GM10847 (cell line): ENCODE measurements around the gene CEBPB.

ENCODE experiments used
- POLR2A ChIP-seq: IDR thresholded peaks from 2 replicates; pipeline ENCODE4 v1.6.1; 2011; ENCODE audit not compliant: insufficient read length; ENCODE audit errors: extremely low read depth

CEBPB gene

DNA sequence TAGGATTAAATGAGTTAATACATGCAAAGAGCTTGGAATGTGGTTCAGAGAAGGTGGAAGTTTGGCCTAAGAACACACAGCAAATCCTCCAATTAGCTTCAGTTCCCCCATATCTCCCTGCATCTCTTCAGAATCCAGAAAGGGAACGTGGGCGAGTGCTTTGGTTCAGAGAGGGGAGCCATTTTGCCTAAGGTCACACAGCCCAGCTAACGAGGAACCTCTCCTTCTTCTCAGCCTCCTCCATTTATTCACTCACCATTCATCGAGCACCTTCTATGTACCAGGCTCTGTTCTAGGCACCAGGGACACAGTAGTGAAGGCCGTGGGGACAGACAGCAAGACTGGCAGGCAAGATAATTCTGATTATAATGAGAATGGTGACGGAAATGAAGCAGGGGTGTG lies 2.3 kb upstream of the CEBPB start:
- no peak for TF ChIP-seq POLR2A

DNA sequence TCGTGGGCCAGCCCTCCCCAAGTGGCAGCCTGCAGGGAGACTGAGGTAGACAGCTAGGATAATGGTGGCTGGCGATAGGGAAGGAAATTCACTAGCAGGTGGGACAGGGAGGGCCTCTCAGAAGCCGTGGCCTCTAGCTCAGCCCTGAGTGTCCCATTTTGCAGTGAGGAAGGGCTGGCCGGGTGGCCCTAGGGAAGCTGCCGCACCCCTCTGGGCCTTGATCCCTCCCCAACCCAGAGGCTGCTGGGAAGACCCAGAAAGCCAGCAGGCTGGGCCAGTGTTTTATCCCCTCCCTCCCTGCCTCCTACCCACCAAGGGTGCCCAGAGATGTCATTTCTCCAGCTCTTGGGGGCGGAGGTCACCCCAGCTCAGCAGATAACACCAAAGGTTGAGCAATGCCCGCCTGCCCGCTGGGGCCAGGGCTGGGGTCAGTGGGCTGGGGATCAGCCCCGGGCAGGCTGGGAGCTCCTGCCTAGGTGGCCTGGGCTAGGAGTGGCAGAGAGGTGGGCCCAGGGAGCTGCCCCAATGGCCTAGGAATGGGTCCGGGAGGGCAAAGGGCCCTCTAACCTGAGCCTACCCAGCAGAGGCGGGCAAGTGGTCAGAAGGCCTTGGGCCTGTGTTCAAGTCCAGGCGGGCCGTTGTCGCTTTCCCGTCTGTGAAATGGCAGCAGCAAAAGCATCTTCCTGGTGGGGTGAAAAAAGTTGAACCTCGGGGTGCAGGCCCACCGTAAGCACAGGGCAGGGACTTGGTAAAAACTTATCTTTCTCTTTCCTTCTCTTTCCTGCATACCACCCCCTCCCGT lies 1.6 kb upstream of the CEBPB start:
- no peak for TF ChIP-seq POLR2A

DNA sequence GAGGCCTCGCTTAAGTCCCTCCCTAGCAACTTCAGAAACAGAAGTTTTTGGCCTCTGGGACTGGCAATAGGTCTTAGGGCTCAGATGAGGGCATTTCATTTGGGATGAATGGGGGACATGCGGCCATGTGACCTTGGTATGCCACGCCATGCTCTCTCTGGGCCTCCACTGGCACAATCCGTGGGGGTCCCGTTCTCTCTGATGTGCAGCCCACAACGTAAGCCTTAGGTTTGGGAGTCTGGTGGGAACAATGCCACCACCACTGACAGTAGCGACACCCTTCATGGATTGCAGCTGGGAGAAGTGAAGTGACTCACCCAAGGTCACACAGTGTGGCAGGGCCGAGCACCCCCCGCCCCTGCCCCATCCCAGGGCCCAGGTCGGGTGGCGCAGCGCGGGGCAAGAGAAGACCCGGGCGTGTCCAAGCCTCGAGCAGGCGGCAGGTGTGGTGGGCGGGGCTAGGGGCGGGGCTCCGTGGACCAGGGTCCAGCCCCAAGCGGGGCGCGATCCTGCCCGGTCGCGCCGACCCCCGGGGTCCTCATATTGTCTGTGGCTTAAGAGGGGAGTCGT lies 864 bp upstream of the CEBPB start:
- TF ChIP-seq POLR2A = no peak

DNA sequence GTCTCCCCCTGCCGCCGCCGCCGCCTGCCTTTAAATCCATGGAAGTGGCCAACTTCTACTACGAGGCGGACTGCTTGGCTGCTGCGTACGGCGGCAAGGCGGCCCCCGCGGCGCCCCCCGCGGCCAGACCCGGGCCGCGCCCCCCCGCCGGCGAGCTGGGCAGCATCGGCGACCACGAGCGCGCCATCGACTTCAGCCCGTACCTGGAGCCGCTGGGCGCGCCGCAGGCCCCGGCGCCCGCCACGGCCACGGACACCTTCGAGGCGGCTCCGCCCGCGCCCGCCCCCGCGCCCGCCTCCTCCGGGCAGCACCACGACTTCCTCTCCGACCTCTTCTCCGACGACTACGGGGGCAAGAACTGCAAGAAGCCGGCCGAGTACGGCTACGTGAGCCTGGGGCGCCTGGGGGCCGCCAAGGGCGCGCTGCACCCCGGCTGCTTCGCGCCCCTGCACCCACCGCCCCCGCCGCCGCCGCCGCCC lies 474 bp downstream of the CEBPB start:
- no peak for TF ChIP-seq POLR2A

DNA sequence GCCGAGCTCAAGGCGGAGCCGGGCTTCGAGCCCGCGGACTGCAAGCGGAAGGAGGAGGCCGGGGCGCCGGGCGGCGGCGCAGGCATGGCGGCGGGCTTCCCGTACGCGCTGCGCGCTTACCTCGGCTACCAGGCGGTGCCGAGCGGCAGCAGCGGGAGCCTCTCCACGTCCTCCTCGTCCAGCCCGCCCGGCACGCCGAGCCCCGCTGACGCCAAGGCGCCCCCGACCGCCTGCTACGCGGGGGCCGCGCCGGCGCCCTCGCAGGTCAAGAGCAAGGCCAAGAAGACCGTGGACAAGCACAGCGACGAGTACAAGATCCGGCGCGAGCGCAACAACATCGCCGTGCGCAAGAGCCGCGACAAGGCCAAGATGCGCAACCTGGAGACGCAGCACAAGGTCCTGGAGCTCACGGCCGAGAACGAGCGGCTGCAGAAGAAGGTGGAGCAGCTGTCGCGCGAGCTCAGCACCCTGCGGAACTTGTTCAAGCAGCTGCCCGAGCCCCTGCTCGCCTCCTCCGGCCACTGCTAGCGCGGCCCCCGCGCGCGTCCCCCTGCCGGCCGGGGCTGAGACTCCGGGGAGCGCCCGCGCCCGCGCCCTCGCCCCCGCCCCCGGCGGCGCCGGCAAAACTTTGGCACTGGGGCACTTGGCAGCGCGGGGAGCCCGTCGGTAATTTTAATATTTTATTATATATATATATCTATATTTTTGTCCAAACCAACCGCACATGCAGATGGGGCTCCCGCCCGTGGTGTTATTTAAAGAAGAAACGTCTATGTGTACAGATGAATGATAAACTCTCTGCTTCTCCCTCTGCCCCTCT lies 1.1 kb downstream of the CEBPB start:
- TF ChIP-seq POLR2A = peak; percentile 21

DNA sequence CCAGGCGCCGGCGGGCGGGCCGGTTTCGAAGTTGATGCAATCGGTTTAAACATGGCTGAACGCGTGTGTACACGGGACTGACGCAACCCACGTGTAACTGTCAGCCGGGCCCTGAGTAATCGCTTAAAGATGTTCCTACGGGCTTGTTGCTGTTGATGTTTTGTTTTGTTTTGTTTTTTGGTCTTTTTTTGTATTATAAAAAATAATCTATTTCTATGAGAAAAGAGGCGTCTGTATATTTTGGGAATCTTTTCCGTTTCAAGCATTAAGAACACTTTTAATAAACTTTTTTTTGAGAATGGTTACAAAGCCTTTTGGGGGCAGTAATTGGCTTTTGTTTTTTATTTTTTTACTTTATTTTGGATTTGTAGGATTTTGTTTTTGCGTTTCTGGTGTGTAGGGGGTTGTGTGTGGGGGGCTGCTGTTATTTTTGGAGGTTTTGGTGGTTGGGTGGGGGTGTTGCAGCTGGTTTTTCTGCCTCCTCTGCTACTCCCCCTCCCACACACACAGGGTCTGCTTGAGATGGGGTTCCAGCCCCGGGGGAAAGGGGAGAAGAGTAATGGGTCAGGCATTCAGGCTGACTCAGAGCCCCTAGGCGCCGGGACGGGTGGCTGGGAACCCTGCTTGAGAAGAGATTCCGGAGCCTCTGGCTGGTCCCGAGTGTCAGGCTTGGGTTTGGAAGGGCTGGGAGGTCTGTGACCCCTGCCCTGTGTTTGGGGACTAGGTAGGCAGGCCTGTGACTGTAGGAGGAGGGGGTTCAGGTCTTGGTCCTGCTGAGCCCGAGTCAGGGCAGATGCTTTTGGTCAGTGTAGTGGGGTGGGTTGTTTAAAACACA lies 2.0 kb downstream of the CEBPB start:
- no peak for TF ChIP-seq POLR2A

DNA sequence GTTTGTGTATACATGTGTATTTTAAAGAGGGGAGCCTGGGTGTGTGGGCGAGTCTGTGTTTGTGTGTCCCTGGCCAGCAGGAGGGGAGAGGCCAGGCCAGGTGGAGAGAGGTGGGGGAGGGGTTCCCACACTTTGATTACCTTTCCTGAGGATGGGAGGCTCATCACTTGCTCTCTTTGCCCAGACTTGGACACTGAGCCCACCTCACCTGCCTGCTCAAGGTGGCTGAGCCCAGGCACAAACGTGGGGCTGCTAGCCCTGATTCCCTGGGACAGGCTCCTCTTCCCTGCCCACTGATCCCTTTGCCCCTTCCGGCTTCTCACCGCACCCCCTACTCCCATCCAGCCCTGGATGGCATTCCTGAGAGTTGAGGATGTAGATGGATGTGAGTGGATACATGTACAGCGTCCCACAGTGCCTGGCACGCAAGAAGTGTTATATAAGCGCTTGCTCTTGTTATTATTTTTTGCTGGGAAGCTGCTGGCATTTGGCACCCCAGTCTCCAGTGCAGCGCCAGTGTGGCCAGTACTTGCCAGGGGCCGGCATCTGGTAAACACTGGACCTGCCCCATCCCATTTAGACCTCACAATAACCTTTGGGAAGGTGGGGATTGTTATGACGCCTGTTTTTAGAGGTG lies 2.7 kb downstream of the CEBPB start:
- no peak for TF ChIP-seq POLR2A

DNA sequence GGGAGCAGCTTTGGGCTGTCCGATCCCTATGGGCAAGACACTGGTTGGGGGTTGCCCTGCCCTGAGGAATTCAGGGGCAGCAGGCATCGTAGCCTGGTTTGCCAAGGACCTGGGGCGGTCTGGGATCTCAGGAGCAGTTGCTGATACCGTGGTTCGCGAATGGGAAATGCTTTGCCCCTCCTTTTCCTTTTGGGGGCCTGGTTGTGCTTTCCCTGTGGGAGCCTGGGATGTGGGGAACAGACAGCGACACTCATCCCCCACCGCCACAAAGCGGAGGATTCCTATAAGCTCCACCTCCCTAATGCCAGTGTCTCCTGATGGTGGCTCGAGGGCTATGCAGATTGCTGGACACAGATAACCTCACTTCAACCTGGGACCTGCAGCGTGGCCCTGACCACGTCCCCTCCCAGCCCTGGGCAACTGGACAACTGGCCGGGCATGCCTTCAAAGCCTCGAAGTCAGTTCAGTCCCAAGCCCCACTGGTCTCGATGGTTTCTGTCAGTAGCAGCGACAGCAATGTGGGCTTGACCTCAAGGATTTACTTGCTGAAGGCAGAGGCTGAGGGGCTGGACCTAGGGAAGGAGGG lies 3.3 kb downstream of the CEBPB start:
- no peak for TF ChIP-seq POLR2A

DNA sequence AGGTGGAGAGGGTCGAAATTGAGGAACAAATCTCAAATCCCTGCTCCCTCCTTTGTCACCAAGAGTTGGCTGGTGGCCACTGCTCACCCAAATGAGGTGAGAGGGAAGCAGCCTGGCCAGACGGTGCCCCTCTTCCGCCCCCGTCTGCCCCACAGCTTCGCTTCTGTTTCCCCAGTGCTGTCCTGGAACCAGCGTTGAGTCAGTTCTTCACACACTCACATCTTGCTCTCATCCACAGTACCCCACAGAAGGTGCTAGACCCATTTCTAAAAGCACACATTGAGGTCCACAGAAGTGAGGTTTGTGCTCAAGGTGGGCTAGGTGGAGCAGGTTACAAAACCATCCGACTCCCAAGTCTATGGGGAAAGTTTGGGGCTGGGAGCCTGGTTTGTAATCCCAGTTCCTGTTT lies 3.8 kb downstream of the CEBPB start:
- TF ChIP-seq POLR2A = no peak

DNA sequence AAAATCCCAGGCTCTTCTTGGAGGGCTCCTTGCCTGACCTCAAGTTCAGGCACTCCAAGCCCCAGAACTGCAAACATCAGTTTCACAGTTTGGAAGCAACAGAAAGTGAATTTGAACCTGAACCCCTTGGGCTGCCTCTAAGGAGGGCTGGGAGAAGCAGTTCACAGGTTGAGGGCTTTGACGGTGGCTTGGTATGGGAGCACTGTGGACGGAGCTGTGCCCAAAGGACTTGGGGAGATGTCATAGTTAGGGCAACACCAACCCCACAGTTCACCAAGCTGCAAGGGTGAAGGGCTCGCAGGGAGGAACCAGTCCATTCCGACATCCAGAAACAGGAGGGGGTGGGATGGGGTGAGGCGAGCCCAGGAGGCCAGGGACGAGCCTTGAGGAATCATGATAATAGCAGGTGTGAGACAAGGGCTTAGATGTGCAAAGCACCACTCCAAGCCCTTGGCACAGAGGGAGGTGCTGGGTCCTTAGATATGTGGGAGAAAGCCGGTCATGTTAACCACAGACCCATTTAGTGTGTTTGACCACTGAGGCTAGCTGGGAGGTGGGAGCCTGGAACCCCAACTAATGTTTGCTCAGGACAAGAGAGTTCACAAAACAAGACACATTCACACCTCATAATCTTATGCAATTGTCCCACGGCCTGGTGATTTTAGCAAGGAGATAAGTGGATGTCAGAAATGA lies 4.3 kb downstream of the CEBPB start:
- TF ChIP-seq POLR2A = no peak

DNA sequence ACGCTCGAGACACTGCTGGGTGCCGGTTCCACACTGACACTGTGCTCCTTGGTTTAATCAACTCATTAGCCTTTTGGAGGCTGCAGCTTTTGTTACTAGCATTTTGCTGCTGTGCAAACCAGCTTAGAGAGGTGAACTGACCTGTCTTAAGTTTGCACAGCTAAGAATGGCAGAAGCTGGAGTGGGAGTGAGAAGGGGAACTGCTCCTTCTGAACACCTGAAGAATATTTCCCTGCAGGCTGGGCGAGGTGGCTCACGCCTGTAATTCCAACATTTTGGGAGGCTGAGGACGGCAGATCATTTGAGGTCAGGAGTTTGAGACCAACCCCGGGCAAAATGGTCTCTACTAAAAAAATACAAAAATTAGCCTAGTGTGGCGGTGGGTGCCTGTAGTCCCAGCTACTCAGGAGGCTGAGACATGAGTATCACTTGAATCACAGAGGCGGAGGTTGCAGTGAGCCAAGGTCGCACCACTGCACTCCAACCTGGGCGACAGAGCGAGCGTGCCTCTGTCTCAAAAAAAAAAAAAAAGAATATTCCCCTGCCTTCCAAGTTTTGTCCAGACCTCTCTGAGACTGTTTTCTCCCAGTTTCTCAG lies 5.0 kb downstream of the CEBPB start:
- no peak for TF ChIP-seq POLR2A

DNA sequence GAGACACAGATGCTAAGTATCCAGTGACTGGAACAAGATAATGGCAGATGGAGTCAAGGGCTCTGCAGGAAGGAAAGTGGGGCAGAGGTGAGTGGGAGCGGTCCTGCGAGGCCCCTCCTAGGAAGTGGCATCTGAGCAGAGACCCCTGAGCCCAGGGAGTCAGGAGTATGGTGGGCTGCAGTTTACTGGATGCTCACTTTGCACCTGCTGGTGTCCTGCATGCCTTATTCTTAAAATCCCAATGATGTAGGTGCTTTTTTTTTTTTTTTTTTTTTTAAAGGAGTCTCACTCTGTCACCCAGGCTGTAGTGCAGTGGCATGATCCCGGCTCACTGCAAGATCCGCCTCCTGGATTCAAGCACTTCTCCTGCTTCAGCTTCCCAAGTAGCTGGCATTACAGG lies 5.6 kb downstream of the CEBPB start:
- no peak for TF ChIP-seq POLR2A

DNA sequence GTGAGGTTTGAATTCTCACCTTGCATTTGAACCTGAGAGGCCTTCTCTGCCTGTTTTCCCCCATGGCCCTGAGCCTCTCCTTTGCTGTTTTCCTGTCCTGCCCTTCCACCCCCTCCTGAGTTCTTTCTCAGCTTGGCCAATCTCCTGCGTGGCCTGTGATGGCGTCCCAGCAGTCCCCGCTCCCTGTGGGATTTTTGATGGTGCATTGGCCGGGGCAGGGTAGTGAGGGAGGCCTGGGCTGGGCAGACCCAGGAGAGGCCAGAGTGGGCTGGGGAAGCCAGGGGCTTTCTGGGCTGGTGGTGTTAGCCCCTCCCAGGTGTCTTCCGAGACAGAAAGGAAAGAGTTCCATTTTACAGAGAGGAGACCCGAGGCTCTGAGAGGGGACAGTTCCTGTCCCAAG lies 6.3 kb downstream of the CEBPB start:
- no peak for TF ChIP-seq POLR2A
